HUES6 (cell line): ENCODE results near the gene UPK1A.
A peak's percentile ranks its signal among the peaks of the same experiment; 100 is the strongest.
"Not testable (repeated sequence)": the region's sequence is repeated elsewhere in the genome, so short reads cannot be mapped to it uniquely, and the experiment has no call there.

Experiments used
- H3K27ac ChIP-seq: 2 replicates; pipeline ENCODE4 v1.7.0; 2013; ENCODE audit warnings: low read depth, mild to moderate bottlenecking, low read length, inconsistent platforms
- H3K27me3 ChIP-seq: 2 replicates; pipeline ENCODE4 v1.6.1; 2013; ENCODE audit warnings: low read length; ENCODE audit not compliant: control insufficient read depth, insufficient read depth
- H3K36me3 ChIP-seq: 2 replicates; pipeline ENCODE4 v1.6.1; 2013; ENCODE audit warnings: low read length; ENCODE audit not compliant: control insufficient read depth, insufficient read depth
- H3K4me1 ChIP-seq: 2 replicates; pipeline ENCODE4 v1.6.1; 2013; ENCODE audit warnings: low read length; ENCODE audit not compliant: control insufficient read depth, insufficient read depth
- H3K4me3 ChIP-seq: 2 replicates; pipeline ENCODE4 v1.5.1; 2013; ENCODE audit warnings: low read depth, low read length
- H3K9ac ChIP-seq: one replicate; pipeline ENCODE4 v1.6.1; 2013; ENCODE audit warnings: mild to moderate bottlenecking, low read length
- H3K9me3 ChIP-seq: 2 replicates; pipeline ENCODE4 v1.6.1; 2013; ENCODE audit warnings: low read depth, low read length; ENCODE audit not compliant: control insufficient read depth, insufficient read depth

UPK1A gene

GRCh38 chr19:35665157-35665556 is 1.2 kb upstream of the UPK1A start:
- no peak overlapping the region for H3K9ac ChIP-seq
- H3K4me3 ChIP-seq: no peak overlapping the region
- H3K9me3 ChIP-seq: no peaks in the 10 kb centered on the region
- H3K27me3 ChIP-seq: peaks cover 12% of the 10 kb centered on the region; the same call in 1 of the 2 replicates
- no peaks in the 10 kb centered on the region for H3K4me1 ChIP-seq
- H3K27ac ChIP-seq: no peak overlapping the region
- peaks cover 4% of the 10 kb centered on the region; the same call in 1 of the 2 replicates for H3K36me3 ChIP-seq

- Histone ChIP-seq H3K4me1 (no peaks in the 10 kb centered on the region), H3K27ac (no peak overlapping the region), H3K36me3 (peaks cover 4% of the 10 kb centered on the region; the same call in 1 of the 2 replicates), H3K9me3 (no peaks in the 10 kb centered on the region), H3K4me3 (no peak overlapping the region), H3K9ac (no peak overlapping the region), H3K27me3 (peaks cover 12% of the 10 kb centered on the region; the same call in 1 of the 2 replicates)
Observed at GRCh38 chr19:35665604-35666003, 713 bp upstream of the UPK1A start.

- Histone ChIP-seq H3K4me3 (no peak overlapping the region), H3K27ac (no peak overlapping the region), H3K9ac (no peak overlapping the region), H3K9me3 (no peaks in the 10 kb centered on the region), H3K4me1 (no peaks in the 10 kb centered on the region; the same call in 1 of the 2 replicates), H3K36me3 (no peaks in the 10 kb centered on the region), H3K27me3 (peaks cover 29% of the 10 kb centered on the region; the same call in 1 of the 2 replicates)
Observed at GRCh38 chr19:35669566-35669965, 3.2 kb downstream of the UPK1A start.

GRCh38 chr19:35669974-35670373 is 3.7 kb downstream of the UPK1A start:
- no peaks in the 10 kb centered on the region; the same call in 1 of the 2 replicates for H3K4me1 ChIP-seq
- peaks cover 29% of the 10 kb centered on the region; the same call in 1 of the 2 replicates for H3K27me3 ChIP-seq
- H3K9ac ChIP-seq: no peak overlapping the region
- no peak overlapping the region for H3K4me3 ChIP-seq
- H3K27ac ChIP-seq: no peak overlapping the region
- no peaks in the 10 kb centered on the region for H3K9me3 ChIP-seq
- no peaks in the 10 kb centered on the region for H3K36me3 ChIP-seq

- H3K36me3 ChIP-seq: no peaks in the 10 kb centered on the region
- no peaks in the 10 kb centered on the region; the same call in 1 of the 2 replicates for H3K4me1 ChIP-seq
- H3K4me3 ChIP-seq: no peak overlapping the region
- no peak overlapping the region for H3K9ac ChIP-seq
- H3K27me3 ChIP-seq: peaks cover 29% of the 10 kb centered on the region; the same call in 1 of the 2 replicates
- H3K27ac ChIP-seq: no peak overlapping the region
- H3K9me3 ChIP-seq: no peaks in the 10 kb centered on the region
Observed at GRCh38 chr19:35670686-35671085, 4.4 kb downstream of the UPK1A start.

GRCh38 chr19:35671818-35672217 is 5.5 kb downstream of the UPK1A start:
- Histone ChIP-seq H3K9ac (no peak overlapping the region), H3K9me3 (no peaks in the 10 kb centered on the region), H3K36me3 (no peaks in the 10 kb centered on the region), H3K4me1 (no peaks in the 10 kb centered on the region; the same call in 1 of the 2 replicates), H3K27ac (no peak overlapping the region), H3K4me3 (no peak overlapping the region), H3K27me3 (peaks cover 29% of the 10 kb centered on the region; the same call in 1 of the 2 replicates)

- H3K27me3 ChIP-seq: peaks cover 29% of the 10 kb centered on the region; the same call in 1 of the 2 replicates
- H3K4me3 ChIP-seq: peak overlapping the region; percentile 79
- H3K27ac ChIP-seq: no peak overlapping the region
- H3K9ac ChIP-seq: peak overlapping the region; percentile 3
- no peaks in the 10 kb centered on the region for H3K36me3 ChIP-seq
- H3K9me3 ChIP-seq: no peaks in the 10 kb centered on the region
- H3K4me1 ChIP-seq: no peaks in the 10 kb centered on the region; the same call in 1 of the 2 replicates
Observed at GRCh38 chr19:35673121-35673804, 6.9 kb downstream of the UPK1A start.

GRCh38 chr19:35675589-35676140 is 9.3 kb downstream of the UPK1A start:
- Histone ChIP-seq H3K9ac (no peak overlapping the region), H3K4me1 (no peaks in the 10 kb centered on the region; the same call in 1 of the 2 replicates), H3K36me3 (no peaks in the 10 kb centered on the region), H3K4me3 (no peak overlapping the region), H3K27ac (no peak overlapping the region), H3K9me3 (no peaks in the 10 kb centered on the region), H3K27me3 (peaks cover 17% of the 10 kb centered on the region; the same call in 1 of the 2 replicates)

- H3K27me3 ChIP-seq: no peaks in the 10 kb centered on the region
- H3K4me3 ChIP-seq: no peak overlapping the region
- no peaks in the 10 kb centered on the region for H3K4me1 ChIP-seq
- no peaks in the 10 kb centered on the region for H3K36me3 ChIP-seq
- H3K9ac ChIP-seq: no peak overlapping the region
- no peaks in the 10 kb centered on the region for H3K9me3 ChIP-seq
- H3K27ac ChIP-seq: no peak overlapping the region
Observed at GRCh38 chr19:35689836-35690235, 23.5 kb downstream of the UPK1A start.

GRCh38 chr19:35691106-35691505 is 24.8 kb downstream of the UPK1A start:
- H3K4me3 ChIP-seq, H3K27me3 ChIP-seq, H3K9ac ChIP-seq, H3K4me1 ChIP-seq, H3K27ac ChIP-seq, H3K36me3 ChIP-seq, H3K9me3 ChIP-seq: not testable (repeated sequence)

GRCh38 chr19:35692010-35692409 is 25.7 kb downstream of the UPK1A start:
- no peaks in the 10 kb centered on the region for H3K27me3 ChIP-seq
- no peak overlapping the region for H3K9ac ChIP-seq
- H3K27ac ChIP-seq: no peak overlapping the region
- peaks cover 5% of the 10 kb centered on the region for H3K9me3 ChIP-seq
- no peak overlapping the region for H3K4me3 ChIP-seq
- no peaks in the 10 kb centered on the region for H3K36me3 ChIP-seq
- H3K4me1 ChIP-seq: no peaks in the 10 kb centered on the region
